ENCODE results near the gene RFX3. TPM values are rescaled to one million over a fixed set of nuclear protein-coding genes. Genes with fewer than 3 reads are reported as not detected.
A peak's percentile ranks its signal among the peaks of the same experiment; 100 is the strongest.

The RFX3 gene
- total RNA-seq, 1 donor from 2014 or later: 16.4 TPM

DNA sequence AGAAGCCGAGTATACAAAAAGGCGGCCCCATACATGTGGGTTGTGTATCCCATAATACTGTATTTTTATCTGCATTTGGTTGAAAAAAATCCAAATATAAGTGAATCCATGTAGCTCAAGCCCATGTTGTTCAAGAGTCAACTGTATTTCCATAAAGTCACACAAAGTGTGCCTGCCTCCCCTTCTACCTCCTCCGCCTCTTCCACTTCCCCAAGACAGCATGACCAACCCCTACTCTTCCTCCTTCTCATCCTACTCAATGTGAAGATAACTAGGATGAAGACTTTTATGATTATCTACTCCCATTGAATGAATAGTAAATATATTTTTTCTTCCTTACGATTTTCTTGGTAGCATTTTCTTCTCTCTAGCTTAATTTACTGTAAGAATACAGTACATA is 92.7 kb downstream of the RFX3 start:
- DNase-seq: no peak

DNA sequence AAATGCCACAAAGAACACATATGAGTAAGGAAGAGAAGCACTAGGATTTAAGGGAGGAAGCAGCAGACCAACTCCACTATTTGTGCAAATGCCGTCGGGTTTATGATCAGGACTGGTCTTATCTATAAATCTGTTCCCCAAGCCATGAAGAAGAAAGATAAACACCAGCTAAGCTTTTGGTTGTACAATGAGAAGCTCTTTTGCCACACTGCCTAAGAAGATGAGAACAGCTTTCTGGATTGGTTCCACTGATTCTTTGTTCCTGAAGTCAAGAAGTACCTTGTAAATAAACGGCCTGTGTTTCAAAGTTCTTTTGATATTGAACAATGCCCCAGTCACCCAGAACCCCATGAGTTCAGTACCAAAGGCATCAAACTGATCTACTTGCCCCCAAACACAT is 93.9 kb downstream of the RFX3 start:
- DNase-seq: no peak

DNA sequence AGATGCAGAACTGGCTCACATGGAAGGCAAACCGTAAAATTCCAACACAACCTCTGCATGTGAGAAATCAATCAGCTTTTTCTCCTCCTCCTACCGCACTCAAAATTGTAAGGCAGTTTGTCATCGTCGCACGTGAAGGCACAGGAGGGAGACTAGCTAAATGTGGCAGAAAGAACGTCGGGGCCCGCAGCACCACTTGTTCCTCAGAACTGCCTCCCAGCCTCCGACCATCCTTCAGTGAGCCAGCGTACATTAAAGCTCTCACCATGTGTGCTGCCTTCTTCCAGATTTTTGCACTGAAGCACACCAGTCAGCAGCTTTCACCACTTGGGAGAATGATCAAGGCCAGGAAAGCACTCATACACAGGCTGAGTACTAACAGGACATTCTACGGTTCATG is 105.9 kb downstream of the RFX3 start:
- DNase-seq: peak; percentile 27

DNA sequence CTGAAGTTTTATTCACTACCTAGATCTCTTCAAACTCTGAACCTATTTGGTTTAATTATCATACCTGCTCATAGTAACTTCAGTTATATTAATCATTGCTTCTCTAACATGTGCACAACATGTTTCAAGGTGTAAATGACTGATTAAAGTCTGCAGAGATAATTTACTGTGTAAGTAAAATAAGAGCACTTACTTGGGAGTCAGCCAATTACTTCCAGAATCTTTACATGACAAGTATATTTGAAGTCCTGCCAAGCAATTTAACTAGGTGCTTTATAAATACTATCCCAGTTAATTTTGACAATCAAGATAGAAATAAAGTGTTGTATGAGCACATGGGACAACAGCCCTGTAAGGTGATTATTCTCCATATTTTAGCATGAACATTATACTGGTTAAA is 109.9 kb downstream of the RFX3 start:
- DNase-seq: no peak

DNA sequence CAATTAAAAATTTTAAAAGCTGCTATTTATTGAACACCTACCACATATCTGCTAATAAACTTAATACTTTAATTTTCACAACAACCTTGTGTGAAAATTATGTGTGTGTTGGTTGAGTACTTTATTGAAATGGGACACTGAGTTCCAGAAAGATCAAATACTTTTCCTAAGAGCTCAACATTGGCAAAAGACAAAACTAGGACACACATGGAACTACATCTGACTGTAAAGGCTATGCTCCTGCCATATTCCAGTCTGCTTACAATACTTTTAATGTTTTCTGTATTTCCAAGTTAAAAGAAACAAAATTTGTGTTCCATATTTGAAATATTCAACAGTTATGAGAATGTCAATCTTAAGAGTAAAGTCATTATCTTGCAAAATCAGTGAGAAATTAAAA is 111.8 kb downstream of the RFX3 start:
- no peak for DNase-seq

DNA sequence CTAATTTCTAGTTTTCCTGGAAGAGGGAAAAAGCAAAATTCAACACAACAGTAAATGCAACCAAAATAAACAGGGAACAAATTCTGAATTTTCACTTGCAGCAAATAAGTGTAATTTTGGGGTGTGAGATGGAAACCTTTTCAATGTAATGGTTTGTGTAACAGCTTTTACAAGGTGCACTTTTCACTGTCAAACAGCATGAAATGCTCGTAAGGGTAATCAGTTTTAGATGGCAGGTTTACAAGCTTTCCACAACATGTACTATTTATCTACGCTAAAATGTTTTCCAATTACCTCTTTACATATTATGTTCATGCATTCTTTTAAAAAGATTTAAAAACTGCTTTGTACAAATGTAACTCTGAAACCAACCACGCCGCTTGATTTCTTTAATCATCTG is 115.3 kb downstream of the RFX3 start:
- DNase-seq: no peak

DNA sequence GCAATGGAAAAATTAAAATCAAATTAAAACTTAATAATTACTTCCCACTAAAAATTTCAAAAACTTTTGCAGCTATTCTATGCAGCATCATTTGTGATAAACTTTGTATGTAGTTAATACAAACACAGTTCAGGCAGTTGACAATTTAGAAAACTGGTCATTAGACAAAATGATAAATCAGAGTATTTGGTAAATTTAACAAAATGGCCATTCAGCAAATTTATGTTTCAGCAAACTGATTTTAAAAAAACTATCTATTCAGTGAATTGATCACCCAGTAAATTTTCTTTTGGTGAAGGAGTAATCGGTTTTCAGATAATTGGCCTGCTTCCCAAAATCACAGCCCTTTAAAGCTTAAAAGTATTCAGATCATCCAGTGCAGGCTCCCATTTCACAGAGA is 116.3 kb downstream of the RFX3 start:
- DNase-seq: no peak

DNA sequence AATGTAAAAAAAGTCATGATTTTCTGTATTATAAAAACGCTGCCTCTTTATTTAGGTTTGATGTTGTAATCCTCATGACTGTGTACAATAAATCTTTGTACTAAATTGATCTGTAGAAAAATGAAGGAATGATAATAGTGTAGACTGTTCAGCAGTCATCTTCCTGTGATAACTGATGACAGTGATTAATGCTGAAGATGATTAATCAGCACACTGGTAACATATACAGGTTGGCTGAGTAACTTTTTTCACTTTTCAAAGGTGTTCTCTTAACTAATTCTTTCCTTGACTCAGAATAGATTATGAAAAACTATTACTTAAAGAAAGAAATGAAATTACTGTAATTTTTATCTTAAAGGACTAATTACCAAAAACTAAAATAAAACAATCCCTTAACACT is 122.5 kb downstream of the RFX3 start:
- no peak for DNase-seq

DNA sequence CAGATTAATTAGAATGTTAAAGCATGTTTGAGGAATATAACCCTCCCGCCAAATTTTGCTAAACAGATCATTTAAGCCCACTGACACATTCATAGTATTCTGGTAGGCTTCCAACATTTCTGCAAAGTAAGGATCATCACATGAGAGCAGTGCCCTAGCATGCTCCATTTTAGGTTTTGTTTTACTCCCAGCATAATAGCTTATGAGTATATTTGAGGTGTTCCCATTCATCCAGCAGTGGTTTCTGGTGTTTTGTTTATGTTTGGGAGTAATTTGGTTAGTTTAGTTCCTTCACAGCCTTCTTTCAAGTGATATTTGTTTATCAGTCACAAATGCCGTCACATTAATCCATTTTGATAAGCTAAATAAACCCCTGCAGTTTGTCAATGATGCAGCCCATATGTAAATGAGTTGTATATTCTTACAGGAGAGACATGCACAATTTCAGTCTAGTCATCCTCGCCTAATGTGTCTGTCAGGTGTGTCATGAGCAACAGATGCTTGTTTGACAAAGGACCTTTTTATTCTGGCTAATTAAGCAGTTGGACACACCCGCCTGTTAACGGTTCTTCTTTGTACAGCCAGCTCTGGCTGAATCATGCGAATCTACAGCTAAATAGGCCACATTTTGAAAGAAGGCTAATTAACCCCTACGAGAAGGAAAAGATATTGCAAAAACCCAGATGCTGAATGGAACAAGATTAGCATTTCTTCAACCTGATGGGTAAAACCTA is 124.4 kb downstream of the RFX3 start:
- no peak for DNase-seq

DNA sequence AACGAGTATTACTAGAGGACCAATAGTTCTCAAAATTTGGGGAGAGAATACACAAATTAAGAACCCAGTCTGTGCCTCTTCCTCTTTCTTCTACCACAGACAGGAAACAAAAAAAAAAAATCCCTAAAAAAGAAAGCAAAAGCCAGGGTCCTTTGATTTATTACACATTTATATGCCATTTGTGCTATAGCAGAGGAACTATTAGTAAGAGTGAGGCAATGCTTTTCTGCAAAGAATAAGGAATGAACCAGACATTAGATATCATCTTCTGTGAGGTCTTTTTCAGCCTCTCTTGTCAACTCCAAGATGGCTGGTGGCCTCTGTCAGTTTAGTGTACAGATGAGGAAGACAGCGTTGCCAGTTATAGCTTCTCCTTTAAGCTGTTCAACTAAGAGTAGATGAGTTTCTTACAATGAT is 127.6 kb downstream of the RFX3 start:
- DNase-seq: no peak

GRCh38 chr9:3397766-3398165 is 128.0 kb downstream of the RFX3 start:
- no peak for DNase-seq

- no peak for DNase-seq
Observed at GRCh38 chr9:3391414-3391813, 134.4 kb downstream of the RFX3 start.

DNA sequence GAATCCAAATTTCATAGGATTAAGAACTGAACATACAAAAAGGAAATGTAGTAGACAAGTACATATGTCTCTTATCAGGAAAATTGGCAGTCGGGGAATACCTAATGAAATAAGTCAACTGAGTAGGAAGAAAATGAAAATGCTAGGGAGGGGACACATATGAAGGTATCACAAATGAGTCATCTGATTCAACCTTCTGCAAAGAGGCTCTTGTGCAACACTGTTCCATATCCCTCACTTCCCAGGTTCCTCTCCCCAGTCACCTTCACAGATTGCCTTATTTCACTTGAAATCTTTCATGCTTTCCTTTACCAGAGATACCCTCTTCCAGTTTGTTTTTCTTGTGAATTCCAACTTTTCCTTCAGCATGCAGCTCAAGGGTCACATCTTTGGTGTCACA is 139.0 kb downstream of the RFX3 start:
- DNase-seq: no peak

DNA sequence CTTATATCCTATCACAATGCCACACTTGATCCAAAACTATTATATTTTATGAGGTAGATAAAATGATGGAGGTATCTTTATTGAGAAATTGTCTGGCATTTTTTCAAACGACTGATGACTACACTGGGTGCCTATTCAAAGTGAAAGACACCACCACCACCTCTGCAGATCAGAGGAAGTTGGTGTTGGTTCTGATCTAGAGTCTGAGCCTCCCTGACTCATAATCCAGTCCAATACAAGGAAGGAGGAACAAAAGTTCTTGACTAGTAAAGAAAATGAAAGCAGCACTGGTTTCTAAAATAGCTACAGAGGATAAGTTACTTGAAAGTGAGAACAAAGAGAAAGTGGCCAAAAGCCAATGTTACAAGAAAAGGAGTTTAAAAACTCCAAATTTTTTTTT is 139.9 kb downstream of the RFX3 start:
- DNase-seq: no peak

GRCh38 chr9:3371842-3372241 is 154.0 kb downstream of the RFX3 start:
- no peak for DNase-seq

DNA sequence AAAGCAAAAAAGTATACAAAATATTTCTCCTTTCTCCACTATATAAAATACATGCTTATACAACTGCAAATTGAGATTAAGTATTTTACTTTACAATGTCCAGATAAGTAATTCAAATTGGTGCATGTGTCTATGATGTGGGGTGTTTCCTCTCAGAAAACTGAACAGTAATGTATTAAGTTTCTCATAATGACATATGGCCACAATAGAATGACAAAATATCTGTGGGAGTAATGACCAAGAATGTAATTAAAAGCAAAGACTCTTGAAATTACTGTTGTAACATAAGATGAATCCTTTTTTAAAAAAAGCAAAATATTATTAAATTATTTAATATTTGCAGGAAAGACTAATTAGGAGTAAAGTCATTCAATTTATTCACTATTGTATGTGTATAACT is 155.1 kb downstream of the RFX3 start:
- DNase-seq: no peak

DNA sequence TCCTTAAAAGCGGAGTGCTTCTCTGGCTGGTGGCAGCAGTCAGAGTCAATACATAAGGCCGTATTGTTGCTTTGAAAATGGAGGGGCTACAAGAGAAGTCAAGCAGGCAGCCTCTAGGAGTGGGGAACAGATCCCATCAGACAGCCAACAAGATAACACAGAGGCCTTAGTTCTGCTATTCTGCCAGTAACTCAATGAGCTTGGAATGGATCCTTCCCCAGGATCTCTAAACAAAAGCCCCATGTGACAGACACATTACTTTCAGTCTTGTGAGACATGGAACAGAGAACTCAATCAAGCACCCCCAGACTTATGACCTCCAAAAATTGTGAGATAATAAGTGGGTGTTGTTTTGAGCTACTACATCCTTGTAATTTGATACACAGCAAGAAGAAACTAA is 158.6 kb downstream of the RFX3 start:
- peak; percentile 3 for DNase-seq

- DNase-seq: no peak
Observed at GRCh38 chr9:3361689-3362392, 164.0 kb downstream of the RFX3 start.

GRCh38 chr9:3361116-3361515 is 164.7 kb downstream of the RFX3 start:
- no peak for DNase-seq

GRCh38 chr9:3360245-3360644 is 165.6 kb downstream of the RFX3 start:
- DNase-seq: no peak

DNA sequence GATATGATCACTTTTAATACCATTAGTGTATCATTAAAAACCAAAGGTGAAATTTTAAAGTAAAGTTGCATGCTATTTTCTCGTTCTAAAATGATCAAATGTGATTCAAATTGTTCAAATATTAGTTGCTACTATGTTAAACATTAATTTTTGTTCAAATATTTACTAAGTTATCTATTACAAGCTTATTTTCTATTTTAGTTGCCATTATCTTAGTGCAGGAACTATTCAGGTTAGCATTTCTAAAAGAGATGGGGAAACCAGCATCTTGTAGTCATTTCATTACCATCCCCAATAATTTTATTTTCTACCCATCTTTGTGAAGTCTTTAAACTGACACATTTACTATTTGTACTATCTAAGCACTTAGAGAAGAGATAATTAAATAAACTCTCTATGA is 166.0 kb downstream of the RFX3 start:
- DNase-seq: no peak

GRCh38 chr9:3359048-3359692 is 166.6 kb downstream of the RFX3 start:
- no peak for DNase-seq

DNA sequence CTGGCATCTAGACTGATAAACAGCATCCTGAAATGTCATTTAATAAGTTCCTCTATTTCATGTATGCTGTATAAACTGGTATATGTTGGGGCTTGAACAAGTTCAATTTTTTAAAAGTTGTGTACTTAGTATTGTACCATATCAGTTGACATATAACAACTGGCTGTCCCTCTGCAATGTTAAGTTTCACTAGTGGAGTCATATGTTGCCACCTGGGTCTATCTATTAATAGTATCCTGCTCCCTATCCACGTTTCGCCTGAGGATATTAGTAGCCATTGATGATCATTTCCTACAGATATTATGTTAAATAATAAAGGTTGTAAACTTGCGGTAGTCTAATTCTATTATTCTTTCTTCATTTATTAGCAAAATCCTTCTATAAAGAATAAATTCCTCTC is 177.6 kb downstream of the RFX3 start:
- DNase-seq: peak; percentile 23

- DNase-seq: no peak
Observed at GRCh38 chr9:3346549-3346948, 179.3 kb downstream of the RFX3 start.
